CD4-positive, alpha-beta T cell treated with Interleukin-4 for 4 hours (primary cell): ENCODE results near the gene TMEM150A.
A peak's percentile ranks its signal among the peaks of the same experiment; 100 is the strongest.
"Not testable (repeated sequence)": the region's sequence is repeated elsewhere in the genome, so short reads cannot be mapped to it uniquely, and the experiment has no call there.

Experiments used
- DNase-seq: peaks from one replicate; pipeline ENCODE4 v3.0.0-alpha.2; 2020

The TMEM150A gene

DNA sequence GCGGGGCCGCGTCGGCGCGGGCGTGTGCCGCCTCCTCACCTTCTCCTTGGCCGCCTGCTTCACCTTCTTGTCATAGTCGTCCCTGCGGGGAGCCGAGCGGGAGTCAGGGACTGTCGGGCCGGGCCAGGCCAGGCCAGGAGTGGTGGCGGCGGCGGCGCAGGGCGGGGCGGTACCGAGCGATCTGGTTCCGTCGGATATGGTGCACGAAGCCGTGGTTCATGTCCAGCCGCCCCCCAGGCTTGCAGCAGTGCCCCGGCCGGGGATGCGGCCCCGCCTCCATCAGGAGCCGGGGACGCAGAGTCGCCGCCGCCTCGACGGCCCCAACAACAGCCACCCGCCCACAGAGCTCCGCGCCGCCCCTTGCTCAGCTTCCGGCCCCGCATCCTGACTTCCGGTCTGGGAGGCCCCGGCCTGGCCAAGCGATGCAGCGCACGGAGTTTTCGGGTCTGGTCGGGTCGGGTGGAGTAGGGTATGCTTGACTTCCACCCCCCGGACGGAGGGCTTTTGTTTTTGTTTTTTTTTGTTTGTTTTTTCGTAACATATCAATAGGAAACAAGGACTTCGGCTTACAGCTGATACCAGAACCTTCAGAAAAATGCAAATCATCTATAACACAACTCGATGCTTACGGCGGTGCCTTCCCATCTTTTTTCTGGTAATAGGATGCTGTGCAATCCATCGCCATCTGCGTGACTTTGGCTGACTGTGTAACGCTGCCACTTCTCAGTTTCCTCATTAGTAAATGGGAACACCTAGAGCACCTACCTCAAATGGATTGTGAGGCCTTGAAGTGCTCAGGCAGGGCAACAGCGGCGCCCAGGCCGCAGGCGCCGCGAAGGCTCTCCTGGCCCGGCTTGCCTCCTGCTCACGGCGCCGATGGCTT lies 9.4 kb upstream of the TMEM150A start, which contains the start of gene C2orf68:
TSS of gene C2orf68 (minus strand) at position 362 of the 883 bp plus-strand sequence. CDS start at position 280, 82 bp downstream.
- peak; percentile 85 for DNase-seq

- DNase-seq = no peak
Observed at GRCh38 chr2:85611217-85611704, 8.8 kb upstream of the TMEM150A start.

GRCh38 chr2:85607268-85608215 lies 5.0 kb upstream of the TMEM150A start:
- DNase-seq = no peak

DNA sequence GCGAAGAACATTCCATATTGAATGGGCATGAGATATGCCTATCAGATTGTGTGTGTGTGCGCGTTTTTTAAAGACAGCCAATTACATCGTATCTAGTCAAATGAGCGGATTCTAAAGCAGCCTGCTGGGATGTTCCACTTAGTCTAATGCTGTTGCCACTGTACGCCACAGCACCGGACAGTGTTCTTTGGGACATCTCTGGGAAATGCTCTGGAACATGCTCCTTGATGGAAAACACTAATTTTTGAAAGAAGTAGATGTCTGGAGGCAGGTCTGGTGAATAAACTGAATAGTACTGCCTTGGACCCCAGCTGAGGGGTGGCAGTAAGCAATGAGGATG lies 3.6 kb upstream of the TMEM150A start:
- DNase-seq = no peak

- DNase-seq = no peak
Observed at GRCh38 chr2:85605406-85606115, 3.1 kb upstream of the TMEM150A start.

DNA sequence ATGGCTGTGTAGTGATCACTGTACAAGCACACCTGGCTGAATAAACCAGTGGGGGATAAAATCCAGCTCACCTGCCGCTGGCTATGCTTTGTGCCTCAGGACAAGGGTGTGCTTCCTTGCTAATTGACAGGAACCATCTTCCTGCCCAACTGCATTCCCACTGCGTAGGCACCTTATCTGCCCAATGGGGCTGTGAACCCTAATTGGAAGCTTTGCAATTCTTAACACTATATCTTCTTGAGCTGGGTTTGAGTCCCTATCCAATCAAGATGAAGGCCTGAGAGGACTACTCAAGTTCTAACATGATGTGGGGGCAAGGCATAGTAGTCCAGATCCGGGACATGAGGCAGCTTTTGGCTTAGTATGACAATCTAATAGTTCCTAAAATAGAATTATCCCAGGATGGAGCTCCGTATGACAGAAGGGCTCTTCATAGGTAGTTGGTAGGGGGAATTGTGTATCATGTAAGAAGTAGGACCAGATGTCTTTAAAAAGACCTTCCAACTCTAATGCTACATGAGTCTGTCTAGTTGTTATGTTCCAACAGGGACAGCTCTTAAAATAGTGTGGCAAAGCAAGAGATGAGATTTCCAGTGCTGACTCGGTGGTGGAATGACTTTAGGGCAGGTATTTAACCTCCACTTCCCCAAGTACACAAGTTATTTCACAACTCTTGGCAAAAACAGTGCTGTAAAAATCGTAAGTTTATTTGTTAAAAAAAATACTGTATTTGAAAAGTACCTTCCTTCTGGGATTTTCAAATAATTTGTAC lies 2.3 kb upstream of the TMEM150A start:
- no peak for DNase-seq

DNA sequence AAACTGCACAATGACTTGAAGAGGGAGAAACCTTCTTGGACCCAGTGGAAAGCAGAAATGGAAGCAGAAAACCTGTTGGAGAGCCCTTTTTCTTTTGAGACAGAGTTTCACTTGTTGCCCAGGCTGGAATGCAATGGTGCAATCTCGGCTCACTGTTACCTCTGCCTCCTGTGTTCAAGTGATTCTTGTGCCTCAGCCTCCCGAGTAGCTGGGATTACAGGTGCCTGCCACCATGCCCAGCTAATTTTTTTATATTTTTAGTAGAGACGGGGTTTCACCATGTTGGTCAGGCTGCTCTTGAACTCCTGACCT lies 1.6 kb upstream of the TMEM150A start:
- not testable (repeated sequence) for DNase-seq

GRCh38 chr2:85601771-85602475 lies 575 bp downstream of the TMEM150A start:
- DNase-seq = no peak

GRCh38 chr2:85600951-85601770 lies 1.3 kb downstream of the TMEM150A start:
- no peak for DNase-seq

DNA sequence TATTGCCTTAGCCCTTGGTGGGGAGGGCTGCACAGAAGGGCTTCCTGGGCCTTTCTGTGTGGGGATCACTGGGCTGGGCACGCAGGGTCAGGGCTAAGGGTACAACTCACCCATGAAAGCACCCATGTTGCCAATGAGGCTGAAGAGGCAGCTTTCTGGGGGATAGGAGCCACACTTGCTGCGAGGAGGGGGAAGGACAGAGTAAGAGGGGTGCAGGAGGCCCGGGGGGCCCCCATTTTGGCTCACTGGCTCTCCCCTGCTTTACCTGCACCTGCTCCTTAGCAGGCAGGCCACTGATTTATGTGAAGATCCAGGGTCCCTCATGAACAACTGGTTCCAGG lies 2.3 kb downstream of the TMEM150A start:
- DNase-seq = no peak

DNA sequence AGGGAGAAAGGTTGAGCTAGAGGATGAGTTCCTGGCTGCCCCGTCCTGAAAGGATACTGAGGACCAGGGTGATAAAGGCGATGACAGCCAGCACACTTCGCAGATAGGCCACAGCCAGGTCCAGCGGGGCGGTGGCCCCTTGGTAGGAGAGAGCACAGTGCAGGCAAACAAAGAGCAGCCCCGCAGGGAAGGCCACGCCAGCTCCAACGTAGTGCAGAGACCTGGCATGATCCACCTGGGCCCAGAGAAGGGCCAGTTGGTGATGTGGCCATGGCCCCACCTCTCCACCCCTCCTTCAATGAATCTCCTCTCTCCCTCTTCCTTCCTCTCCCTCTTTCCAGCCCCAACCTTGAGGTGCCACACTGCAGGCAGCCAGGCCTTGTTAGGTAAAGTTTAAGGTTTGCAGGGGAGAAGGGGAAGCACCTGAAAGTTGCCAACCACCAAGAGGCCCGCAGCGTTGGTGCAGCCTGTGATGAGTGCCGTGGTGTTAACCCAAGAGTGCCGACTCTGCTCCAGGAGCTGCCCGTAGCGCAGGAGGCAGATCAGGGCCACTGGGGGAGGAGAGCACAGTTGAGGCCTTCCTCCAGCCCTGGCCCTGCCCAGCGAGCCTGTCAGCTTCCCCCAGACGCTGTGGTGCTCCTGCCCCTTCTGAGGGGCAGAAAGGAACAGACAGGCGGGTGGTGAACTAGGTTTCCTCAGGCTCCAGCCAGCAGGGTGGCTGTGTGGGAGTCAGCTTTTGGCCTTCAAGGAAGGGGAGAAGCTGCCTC lies 2.8 kb downstream of the TMEM150A start:
- DNase-seq = no peak

DNA sequence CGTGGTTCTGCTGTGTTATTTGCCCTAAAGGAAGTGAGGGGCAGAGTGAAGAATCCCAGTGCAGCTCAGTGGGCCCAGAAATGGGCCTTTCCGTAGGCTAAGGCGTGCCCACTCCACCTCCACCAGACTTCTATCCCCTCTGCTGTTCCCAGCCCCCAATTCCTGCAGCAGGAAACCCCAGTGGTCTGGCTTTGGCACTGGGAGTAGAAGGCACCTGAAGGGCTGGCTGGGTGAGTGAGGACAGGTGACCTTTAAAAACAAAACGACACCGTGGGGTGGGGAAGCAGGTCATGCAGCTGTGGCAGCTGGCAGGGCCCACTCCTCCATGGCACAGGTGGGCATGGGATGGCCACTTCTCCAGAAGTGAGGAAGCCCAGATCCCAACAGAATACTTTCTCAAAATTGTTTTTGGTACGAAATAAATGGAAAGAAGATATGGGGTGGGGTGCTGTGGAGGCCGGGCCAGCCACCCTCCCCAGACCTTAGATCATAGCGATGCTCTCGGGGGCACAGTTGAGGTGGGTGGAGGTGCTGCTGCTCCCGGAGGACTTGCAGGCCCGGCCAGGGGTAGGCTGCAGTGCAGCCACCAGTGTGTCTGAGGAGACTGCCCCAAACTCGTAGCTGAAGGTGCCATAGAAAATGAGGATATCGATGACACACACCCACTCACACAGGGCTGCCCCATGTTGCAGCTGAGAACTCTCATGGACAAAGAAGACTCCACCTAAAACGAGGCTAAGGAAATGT lies 3.7 kb downstream of the TMEM150A start:
- DNase-seq = no peak

- DNase-seq = no peak
Observed at GRCh38 chr2:85597241-85597640, 5.3 kb downstream of the TMEM150A start.

DNA sequence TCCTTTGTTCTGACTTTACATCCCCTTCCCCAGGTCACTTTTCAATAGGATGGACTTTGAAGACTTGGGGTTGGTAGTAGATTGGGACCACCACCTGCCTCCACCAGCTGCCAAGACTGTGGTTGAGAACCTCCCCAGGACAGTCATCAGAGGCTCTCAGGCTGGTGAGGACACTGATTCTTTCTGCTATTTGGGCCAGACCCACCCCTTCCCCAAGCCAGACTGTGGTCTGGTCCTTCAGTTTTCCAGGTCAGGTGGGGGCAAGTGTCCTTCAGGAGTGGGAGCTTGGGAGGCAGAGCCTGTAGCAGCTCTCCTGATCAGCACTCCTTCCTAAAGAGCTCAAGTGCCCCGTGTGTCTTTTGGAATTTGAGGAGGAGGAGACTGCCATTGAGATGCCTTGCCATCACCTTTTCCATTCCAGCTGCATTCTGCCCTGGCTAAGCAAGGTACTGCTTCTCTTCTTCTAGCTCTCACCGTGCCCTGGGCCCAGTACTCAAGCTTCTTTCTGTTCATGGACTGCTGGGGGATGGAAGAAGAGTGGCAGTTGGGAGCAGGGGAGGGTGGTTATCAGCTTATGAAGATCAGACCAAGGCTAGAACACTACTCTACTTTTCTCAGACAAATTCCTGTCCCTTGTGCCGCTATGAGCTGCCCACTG lies 5.9 kb downstream of the TMEM150A start:
- no peak for DNase-seq

- DNase-seq = no peak
Observed at GRCh38 chr2:85596026-85596333, 6.5 kb downstream of the TMEM150A start.

DNA sequence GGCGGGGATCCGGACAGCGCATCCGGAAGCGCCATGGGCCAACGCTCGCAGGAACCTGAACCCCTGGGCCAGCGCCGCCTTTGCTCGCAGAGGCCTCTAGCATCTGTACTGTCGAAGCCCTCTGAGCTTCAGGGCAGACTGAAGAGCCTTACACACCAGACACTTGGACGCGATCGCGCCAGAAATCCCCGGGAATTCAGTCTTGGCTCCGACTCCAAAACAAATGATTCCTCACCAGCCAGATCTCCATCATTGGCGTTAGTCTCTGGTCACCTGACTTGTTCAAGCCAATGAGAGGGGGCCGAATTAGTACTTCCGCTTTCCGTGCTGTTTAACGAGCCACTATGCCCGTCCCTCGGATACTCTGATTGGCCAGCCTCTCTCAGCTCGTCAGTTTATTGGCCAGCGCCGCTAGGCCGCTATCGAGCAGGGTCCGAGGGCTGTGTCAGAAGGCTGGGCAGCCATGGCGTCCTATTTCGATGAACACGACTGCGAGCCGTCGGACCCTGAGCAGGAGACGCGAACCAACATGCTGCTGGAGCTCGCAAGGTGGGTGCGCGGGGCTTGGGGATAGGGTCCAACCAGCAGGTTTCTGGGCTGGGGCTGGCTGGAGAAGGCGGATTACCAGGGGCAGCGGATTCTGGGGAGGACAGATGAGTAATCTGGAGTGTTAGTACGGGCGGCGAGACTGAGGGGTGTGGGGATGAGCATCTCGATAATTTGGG lies 7.0 kb downstream of the TMEM150A start, which contains the start of gene RNF181:
TSS of gene RNF181 (plus strand) at position 445 of the 725 bp plus-strand sequence. CDS start at position 464, 19 bp downstream.
- peak; percentile 96 for DNase-seq

DNA sequence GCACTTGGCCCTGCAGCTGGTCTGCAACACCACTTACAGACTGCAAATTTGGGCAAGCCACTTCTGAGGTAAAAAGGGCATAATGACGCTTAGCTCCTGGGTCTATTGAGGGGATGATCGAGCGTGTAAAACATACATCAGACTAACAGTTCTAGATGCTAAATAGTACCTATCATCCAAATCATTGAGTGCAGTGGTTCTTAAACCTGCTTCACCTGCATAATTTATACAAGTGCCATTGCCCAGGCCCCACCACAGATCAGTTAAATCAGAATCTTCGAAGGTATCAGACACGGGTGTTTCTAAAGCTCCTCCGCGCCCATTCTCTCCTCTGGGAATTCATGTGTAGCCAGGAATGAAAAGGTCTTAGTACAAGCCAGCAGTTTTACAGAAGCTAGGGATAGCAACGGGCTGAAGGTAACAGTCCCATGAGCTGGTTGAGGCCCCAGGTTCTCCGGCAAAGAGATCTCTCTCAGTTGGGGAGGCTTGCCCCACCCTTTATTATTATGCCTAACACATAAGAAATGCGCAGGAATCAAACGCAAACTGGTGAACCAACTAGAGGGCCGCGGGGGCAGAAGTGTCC lies 7.7 kb downstream of the TMEM150A start:
- DNase-seq = no peak

DNA sequence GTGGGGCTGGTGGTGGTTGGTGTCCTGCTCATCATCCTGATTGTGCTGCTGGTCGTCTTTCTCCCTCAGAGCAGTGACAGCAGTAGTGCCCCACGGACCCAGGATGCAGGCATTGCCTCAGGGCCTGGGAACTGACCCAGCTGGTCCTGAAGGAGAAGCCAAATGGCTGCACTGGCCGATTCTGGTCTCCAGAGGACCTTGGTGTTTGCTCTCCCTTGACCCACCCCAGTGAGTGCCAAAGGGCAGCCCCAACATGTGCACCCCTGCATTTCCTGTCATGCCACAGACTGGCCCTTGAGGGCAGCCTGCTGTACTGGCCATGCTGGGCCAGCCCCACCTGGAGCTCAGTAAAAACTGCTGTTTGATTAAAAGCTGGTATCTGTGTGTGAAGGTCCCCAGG lies 9.5 kb downstream of the TMEM150A start:
- DNase-seq = no peak
